Ectodermal cell (in vitro differentiated cells): ENCODE results near the gene SPIB. TPM values are rescaled to one million over a fixed set of nuclear protein-coding genes. Genes with fewer than 3 reads are reported as not detected.

ENCODE experiments used
- H3K27ac ChIP-seq: 2 replicates; pipeline ENCODE4 v1.7.0; 2013; ENCODE audit warnings: mild to moderate bottlenecking, low read depth, low read length; ENCODE audit not compliant: insufficient read depth, poor library complexity, severe bottlenecking
- H3K27me3 ChIP-seq: 2 replicates; pipeline ENCODE4 v1.7.0; 2013; ENCODE audit warnings: mild to moderate bottlenecking, low read length; ENCODE audit not compliant: insufficient read depth, control insufficient read depth, poor library complexity, severe bottlenecking
- H3K36me3 ChIP-seq: one replicate; pipeline ENCODE4 v1.7.0; 2013; ENCODE audit warnings: low read length; ENCODE audit not compliant: control insufficient read depth, insufficient read depth
- H3K4me1 ChIP-seq: one replicate; pipeline ENCODE4 v1.7.0; 2013; ENCODE audit warnings: low read length; ENCODE audit not compliant: control insufficient read depth, insufficient read depth
- H3K4me3 ChIP-seq: 2 replicates; pipeline ENCODE4 v1.7.0; 2013; ENCODE audit warnings: low read depth, low read length, control low read depth; ENCODE audit not compliant: insufficient read depth
- H3K9me3 ChIP-seq: 2 replicates; pipeline ENCODE4 v1.7.0; 2013; ENCODE audit warnings: mild to moderate bottlenecking, low read length, moderate library complexity; ENCODE audit not compliant: control insufficient read depth
- WGBS, 2 experiments: methylation state at CpG; one replicate each; pipeline ENCODE4 v1.1.7; 2013; ENCODE audit warnings: missing lambda C conversion rate in 2 of 2; 5-methylcytosine and 5-hydroxymethylcytosine counted together
- polyA plus RNA-seq, 4 experiments: library from polyadenylated mRNA; stranded (reverse); fragments of 50-300 nt; gene quantifications; one replicate each; pipeline ENCODE4 v1.2.3, GENCODE V29; 2013

The SPIB gene
- polyA plus RNA-seq (2013, experiment 1 of 4), result 0.28 TPM
- polyA plus RNA-seq (2013, experiment 2 of 4), result 0.16 TPM
- polyA plus RNA-seq (2013, experiment 3 of 4), result 0.21 TPM
- 0.16 TPM for polyA plus RNA-seq (2013, experiment 4 of 4)

DNA sequence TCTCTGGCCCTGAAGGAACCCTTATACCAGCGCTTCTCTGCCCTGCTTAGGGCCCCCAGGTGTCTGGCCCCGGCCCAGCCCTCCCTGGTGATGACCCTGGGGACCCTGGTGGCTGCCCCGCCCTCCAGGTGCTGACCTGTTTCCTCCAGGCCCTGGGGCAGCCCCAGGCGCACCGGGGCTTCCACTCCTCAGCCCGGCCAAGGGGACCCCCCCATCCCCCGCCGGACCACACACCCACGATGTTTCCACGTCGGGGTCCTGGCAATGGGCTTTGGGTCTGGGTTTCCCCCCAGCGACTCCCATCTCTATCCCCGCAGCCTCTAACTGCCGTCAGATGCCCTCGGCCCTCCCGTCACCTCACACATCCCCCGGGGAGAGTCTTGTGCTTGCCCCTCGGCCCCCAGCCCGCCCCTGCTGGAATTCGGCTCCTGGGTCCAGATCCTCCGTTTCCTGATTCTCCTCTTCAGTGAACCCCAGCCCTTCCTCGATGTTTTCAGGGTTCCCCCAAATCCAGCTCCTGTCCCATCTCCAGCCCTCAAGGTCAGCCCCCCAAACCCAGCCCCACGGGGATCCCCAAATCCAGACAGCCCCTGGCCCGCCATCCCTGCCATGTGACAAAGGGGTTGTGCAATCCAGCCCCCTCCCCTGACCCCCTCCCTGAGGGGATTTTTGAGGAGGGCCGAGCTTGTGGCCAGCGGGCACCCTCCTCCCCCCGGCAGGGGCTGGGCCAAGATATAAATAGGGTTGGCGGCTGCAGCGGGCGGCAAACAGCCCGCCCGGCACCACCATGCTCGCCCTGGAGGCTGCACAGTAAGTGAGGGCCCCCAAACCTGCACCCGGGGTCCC lies at the start of gene SPIB:
SPIB (plus strand) TSS at position 763 of the 846 bp plus-strand sequence; CDS start at position 788, 25 bp downstream.
- Histone ChIP-seq H3K4me1 (peaks cover 9% of the 10 kb centered on the region), H3K36me3 (no peaks in the 10 kb centered on the region), H3K27ac (no peak within 1 kb of the TSS), H3K9me3 (no peaks in the 10 kb centered on the region), H3K27me3 (peaks cover 28% of the 10 kb centered on the region), H3K4me3 (no peak within 1 kb of the TSS)
- 25 to 27% methylated on average over 33 to 34 of the region's 34 CpGs for WGBS, 2 experiments

DNA sequence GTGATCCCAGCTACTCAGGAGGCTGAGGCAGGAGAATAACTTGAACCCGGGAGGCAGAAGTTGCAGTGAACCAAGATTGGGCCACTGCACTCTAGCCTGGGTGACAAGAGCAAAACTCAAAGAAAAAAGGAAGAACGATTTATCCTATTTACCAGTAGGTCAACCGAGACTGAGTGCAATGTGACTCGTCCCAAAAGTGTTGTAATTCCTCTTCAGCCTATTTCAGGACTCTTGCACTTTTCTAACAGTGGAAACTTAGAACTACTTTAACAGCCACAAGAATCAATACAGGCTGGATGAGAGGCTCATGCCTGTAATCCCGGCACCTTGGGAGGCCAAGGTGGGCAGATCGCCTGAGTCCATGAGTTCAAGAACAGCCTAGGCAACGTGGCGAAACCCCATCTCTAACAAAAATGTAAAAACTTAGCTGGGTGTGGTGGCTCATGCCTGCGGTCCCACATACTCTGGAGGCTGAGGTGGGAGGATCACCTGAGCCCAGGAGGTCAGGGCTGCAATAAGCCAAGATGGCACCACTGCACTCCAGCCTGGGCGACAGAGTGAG lies 46.7 kb upstream of the SPIB start:
- Histone ChIP-seq H3K4me1 (no peaks in the 10 kb centered on the region), H3K36me3 (no peaks in the 10 kb centered on the region), H3K27me3 (peaks cover 11% of the 10 kb centered on the region), H3K27ac (no peak overlapping the region), H3K4me3 (no peak overlapping the region), H3K9me3 (no peaks in the 10 kb centered on the region)
- 85 to 87% methylated on average over 9 to 10 of the region's 10 CpGs for WGBS, 2 experiments

DNA sequence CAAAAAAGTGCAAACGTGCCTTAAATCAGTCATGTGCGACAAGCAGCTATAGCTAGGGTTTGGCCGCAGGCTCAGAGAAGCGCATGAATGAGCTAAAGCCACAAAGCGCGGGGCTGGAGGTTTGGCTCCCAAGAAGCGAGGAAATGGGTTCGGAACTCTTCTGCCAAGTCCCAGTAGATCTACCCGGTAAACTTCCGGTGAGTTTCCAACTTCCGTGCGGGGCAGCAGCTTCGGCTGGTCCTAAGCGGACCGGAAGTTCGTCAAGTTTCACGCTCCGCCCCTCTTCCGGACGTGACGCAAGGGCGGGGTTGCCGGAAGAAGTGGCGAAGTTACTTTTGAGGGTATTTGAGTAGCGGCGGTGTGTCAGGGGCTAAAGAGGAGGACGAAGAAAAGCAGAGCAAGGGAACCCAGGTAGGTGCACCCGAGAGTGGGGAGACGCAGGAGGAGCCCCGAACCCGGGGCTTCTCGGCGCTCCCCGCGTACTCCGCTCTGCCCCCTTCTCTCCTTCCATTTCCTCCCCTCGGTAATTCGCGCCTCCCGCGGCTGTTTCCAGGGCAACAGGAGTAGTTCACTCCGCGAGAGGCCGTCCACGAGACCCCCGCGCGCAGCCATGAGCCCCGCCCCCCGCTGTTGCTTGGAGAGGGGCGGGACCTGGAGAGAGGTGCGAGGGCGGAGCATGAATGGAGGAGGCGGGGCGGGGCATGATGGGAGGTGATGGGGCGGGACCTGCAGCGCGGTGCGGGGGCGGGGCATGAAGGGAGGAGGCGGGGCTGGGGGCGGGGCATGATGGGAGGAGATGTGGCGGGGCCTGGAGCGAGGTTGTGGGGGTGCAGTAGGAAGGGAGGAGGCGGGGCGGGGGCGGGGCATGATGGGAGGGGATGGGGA lies 42.3 kb upstream of the SPIB start, which contains the start of gene NR1H2:
NR1H2 (plus strand) TSS at position 292 of the 885 bp plus-strand sequence. CDS start 1,149 bp downstream, outside the sequence.
- Histone ChIP-seq H3K36me3 (peaks cover 29% of the 10 kb centered on the region), H3K9me3 (no peaks in the 10 kb centered on the region), H3K27me3 (peaks cover 11% of the 10 kb centered on the region), H3K4me3 (peak within 1 kb of the TSS; percentile 82), H3K27ac (peak within 1 kb of the TSS; percentile 100), H3K4me1 (no peaks in the 10 kb centered on the region)
- 2 to 3% methylated on average over 65 to 67 of the region's 67 CpGs for WGBS, 2 experiments

DNA sequence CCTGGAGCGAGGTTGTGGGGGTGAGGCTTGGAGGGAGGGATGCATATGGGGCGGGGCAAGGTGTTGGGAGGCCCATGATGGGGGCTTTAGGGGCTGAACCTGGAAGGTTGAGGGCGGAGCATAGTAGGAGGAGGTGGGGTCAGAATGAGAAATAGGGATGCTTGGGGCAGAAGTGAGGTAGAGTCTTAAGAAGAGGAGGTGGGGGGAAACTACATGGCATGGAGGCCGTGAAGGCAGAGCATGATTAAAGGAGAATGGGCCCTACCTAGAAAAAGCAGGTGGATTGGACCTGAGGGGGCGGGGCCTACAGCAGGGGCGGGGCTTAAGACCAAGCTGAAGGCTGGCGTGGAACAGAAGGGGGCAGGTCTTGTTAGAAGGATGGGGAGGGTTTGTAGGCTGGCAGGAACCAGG lies 41.7 kb upstream of the SPIB start:
- H3K4me3 ChIP-seq, result peak overlapping the region; percentile 12
- H3K36me3 ChIP-seq, result peaks cover 29% of the 10 kb centered on the region
- H3K9me3 ChIP-seq, result no peaks in the 10 kb centered on the region
- H3K4me1 ChIP-seq, result no peaks in the 10 kb centered on the region
- H3K27me3 ChIP-seq, result peaks cover 11% of the 10 kb centered on the region
- H3K27ac ChIP-seq, result no peak overlapping the region
- 54% methylated on average over 7 of the region's 7 CpGs for WGBS, 2 experiments

DNA sequence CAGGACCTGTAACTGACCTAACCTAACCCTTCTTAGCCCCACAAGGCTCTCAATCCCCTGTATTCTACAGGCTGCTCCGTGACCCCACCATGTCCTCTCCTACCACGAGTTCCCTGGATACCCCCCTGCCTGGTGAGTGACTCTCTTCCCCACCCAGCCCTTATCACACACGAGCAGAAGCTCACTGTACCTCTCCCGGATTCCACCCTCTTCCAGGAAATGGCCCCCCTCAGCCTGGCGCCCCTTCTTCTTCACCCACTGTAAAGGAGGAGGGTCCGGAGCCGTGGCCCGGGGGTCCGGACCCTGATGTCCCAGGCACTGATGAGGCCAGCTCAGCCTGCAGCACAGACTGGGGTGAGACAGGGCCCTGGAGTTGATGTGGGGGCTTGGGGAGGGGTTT lies 41.2 kb upstream of the SPIB start:
- H3K27me3 ChIP-seq, result peaks cover 9% of the 10 kb centered on the region
- H3K27ac ChIP-seq, result no peak overlapping the region
- 94 to 95% methylated on average over 9 of the region's 9 CpGs for WGBS, 2 experiments
- no peaks in the 10 kb centered on the region for H3K9me3 ChIP-seq
- peaks cover 29% of the 10 kb centered on the region for H3K36me3 ChIP-seq
- no peak overlapping the region for H3K4me3 ChIP-seq
- H3K4me1 ChIP-seq, result no peaks in the 10 kb centered on the region

DNA sequence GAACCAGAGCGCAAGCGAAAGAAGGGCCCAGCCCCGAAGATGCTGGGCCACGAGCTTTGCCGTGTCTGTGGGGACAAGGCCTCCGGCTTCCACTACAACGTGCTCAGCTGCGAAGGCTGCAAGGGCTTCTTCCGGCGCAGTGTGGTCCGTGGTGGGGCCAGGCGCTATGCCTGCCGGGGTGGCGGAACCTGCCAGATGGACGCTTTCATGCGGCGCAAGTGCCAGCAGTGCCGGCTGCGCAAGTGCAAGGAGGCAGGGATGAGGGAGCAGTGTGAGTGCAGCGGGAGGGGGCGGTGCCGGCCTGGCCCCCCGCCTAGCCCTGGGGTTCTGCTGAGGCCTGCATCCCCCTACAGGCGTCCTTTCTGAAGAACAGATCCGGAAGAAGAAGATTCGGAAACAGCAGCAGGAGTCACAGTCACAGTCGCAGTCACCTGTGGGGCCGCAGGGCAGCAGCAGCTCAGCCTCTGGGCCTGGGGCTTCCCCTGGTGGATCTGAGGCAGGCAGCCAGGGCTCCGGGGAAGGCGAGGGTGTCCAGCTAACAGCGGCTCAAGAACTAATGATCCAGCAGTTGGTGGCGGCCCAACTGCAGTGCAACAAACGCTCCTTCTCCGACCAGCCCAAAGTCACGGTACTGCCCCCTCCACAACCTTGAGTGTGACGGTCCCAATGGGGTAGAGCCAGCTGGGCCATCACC lies 40.4 kb upstream of the SPIB start:
- Histone ChIP-seq H3K27ac (no peak overlapping the region), H3K4me1 (no peaks in the 10 kb centered on the region), H3K27me3 (peaks cover 5% of the 10 kb centered on the region), H3K36me3 (peaks cover 29% of the 10 kb centered on the region), H3K9me3 (no peaks in the 10 kb centered on the region), H3K4me3 (no peak overlapping the region)
- 95 to 97% methylated on average over 36 of the region's 36 CpGs for WGBS, 2 experiments

DNA sequence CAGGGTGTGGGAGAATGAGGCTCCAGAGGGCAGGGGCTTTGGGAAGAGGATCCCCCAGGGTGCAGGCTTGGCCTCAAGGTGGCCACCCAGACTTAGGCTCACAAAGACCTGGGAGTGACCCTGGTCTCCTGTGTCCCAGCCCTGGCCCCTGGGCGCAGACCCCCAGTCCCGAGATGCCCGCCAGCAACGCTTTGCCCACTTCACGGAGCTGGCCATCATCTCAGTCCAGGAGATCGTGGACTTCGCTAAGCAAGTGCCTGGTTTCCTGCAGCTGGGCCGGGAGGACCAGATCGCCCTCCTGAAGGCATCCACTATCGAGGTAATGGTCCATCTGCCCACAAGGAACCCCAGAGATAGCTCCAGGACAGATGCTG lies 39.9 kb upstream of the SPIB start:
- peaks cover 29% of the 10 kb centered on the region for H3K36me3 ChIP-seq
- no peaks in the 10 kb centered on the region for H3K9me3 ChIP-seq
- WGBS, 2 experiments, result 96% methylated on average over 10 of the region's 10 CpGs
- peaks cover 5% of the 10 kb centered on the region for H3K27me3 ChIP-seq
- no peaks in the 10 kb centered on the region for H3K4me1 ChIP-seq
- H3K4me3 ChIP-seq, result no peak overlapping the region
- H3K27ac ChIP-seq, result no peak overlapping the region

DNA sequence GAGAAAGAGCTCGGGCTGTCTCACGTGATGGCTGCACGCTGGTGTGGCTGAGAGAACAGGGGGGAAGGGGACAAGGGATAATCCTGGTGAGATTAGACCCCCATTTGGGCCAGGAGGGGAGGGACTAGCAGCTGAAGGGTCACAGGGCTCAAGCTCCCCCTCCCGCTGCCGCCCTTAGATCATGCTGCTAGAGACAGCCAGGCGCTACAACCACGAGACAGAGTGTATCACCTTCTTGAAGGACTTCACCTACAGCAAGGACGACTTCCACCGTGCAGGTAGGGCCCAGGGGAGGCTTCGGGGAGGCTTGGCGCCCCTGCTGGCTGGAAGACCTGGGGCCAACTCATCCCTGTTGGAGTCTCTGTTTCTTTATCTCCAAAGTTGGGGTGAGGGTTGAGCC lies 39.1 kb upstream of the SPIB start:
- 94 to 95% methylated on average over 11 of the region's 11 CpGs for WGBS, 2 experiments
- no peaks in the 10 kb centered on the region for H3K4me1 ChIP-seq
- no peak overlapping the region for H3K4me3 ChIP-seq
- H3K36me3 ChIP-seq, result peaks cover 29% of the 10 kb centered on the region
- H3K27me3 ChIP-seq, result peaks cover 2% of the 10 kb centered on the region
- no peak overlapping the region for H3K27ac ChIP-seq
- H3K9me3 ChIP-seq, result no peaks in the 10 kb centered on the region

DNA sequence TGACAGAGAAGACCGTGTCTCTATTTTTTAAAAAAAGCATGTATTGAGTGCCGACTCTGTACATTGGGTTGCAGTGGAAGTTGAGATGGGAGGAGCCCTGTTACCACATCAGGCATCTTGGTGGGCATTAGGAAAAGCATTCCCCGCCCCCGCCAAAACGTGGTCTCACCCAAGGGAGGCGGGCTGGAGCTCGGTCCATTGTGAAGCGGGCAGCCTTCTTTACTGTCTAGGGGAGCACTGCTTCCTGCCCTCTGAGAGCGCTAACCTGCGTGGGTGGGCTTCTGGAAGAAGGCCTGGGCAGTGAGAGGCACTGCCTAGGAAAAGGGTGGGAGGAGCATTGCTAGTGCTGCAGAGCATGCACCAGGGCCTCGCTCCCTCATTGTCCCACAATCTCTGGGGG lies 38.6 kb upstream of the SPIB start:
- H3K27ac ChIP-seq, result no peak overlapping the region
- peaks cover 4% of the 10 kb centered on the region for H3K4me1 ChIP-seq
- H3K9me3 ChIP-seq, result no peaks in the 10 kb centered on the region
- peaks cover 29% of the 10 kb centered on the region for H3K36me3 ChIP-seq
- H3K27me3 ChIP-seq, result no peaks in the 10 kb centered on the region
- 92 to 94% methylated on average over 11 of the region's 11 CpGs for WGBS, 2 experiments
- no peak overlapping the region for H3K4me3 ChIP-seq
